HEK293 (cell line): ENCODE results near the gene MORN1.

Source experiments
- TCF7L2 ChIP-seq: IDR thresholded peaks from 2 replicates; pipeline ENCODE4 v1.6.1; 2011; ENCODE audit warnings: low read depth, mild to moderate bottlenecking, inconsistent platforms, low read length, moderate library complexity, borderline replicate concordance
- ZNF140 ChIP-seq: fragments of 450-650 bp; formaldehyde crosslinking; IDR thresholded peaks from 2 replicates; pipeline ENCODE4 v1.5.1; 2016; ENCODE audit warnings: missing biosample characterization, missing genetic modification characterization
- ZNF449 ChIP-seq: fragments of 450-650 bp; formaldehyde crosslinking; IDR thresholded peaks from 2 replicates; pipeline ENCODE4 v1.5.1; 2017; ENCODE audit warnings: missing biosample characterization, mild to moderate bottlenecking, missing genetic modification characterization, moderate library complexity
- ZNF776 ChIP-seq: fragments of 450-650 bp; formaldehyde crosslinking; IDR thresholded peaks from 2 replicates; pipeline ENCODE4 v1.5.0; 2017; ENCODE audit warnings: missing biosample characterization, missing genetic modification characterization, borderline replicate concordance
- TF ChIP-seq, protein P1 (sequence below): fragments of 450-650 bp; formaldehyde crosslinking; IDR thresholded peaks from 2 replicates; pipeline ENCODE4 v1.5.1; 2016; ENCODE audit warnings: missing biosample characterization, missing genetic modification characterization
- TF ChIP-seq, protein P2 (sequence below): fragments of 450-650 bp; formaldehyde crosslinking; optimal IDR thresholded peaks from 2 replicates; pipeline ENCODE3; 2016; ENCODE audit warnings: missing biosample characterization, mild to moderate bottlenecking, missing genetic modification characterization

GRCh38 chr1:2352897-2353550, 38.3 kb downstream of the MORN1 start:
- TF ChIP-seq, protein P1, sequence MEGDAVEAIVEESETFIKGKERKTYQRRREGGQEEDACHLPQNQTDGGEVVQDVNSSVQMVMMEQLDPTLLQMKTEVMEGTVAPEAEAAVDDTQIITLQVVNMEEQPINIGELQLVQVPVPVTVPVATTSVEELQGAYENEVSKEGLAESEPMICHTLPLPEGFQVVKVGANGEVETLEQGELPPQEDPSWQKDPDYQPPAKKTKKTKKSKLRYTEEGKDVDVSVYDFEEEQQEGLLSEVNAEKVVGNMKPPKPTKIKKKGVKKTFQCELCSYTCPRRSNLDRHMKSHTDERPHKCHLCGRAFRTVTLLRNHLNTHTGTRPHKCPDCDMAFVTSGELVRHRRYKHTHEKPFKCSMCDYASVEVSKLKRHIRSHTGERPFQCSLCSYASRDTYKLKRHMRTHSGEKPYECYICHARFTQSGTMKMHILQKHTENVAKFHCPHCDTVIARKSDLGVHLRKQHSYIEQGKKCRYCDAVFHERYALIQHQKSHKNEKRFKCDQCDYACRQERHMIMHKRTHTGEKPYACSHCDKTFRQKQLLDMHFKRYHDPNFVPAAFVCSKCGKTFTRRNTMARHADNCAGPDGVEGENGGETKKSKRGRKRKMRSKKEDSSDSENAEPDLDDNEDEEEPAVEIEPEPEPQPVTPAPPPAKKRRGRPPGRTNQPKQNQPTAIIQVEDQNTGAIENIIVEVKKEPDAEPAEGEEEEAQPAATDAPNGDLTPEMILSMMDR (tag by site-specific recombination): no peak
- TF ChIP-seq, protein P2, sequence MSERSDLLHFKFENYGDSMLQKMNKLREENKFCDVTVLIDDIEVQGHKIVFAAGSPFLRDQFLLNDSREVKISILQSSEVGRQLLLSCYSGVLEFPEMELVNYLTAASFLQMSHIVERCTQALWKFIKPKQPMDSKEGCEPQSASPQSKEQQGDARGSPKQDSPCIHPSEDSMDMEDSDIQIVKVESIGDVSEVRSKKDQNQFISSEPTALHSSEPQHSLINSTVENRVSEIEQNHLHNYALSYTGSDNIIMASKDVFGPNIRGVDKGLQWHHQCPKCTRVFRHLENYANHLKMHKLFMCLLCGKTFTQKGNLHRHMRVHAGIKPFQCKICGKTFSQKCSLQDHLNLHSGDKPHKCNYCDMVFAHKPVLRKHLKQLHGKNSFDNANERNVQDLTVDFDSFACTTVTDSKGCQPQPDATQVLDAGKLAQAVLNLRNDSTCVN: no peak
- no peak for TF ChIP-seq ZNF449 (tag by site-specific recombination)
- TF ChIP-seq ZNF776: no peak
- TF ChIP-seq TCF7L2: no peak
- no peak for TF ChIP-seq ZNF140
